Globus pallidus (tissue), 1 donor: ENCODE results near the gene TPK1.

Experiments
- DNase-seq: peaks from one replicate; pipeline ENCODE4 v3.0.0-alpha.2; 2015; ENCODE audit warnings: low spot score

The TPK1 gene

GRCh38 chr7:144528536-144529045 is 307.3 kb downstream of the TPK1 start:
- DNase-seq = no peak

DNA sequence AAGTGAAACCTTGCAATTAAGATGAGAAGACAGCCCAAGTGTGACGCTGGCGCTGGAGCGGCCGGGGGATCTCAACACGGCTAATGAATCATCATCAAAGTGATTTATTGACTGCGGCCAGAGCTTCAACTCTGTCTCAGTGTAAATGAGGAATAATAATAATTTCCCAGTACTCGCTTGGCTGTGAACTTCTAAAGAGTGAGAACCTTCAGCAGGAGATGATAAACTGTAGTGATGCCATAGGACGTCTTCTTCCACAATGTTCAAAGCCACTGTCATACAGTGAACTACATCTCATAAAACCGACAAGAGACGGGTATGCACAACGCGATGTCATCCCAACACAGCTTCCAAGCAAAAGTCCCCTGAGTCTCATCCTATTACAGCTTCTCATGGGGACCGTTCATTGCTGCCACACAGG is 308.8 kb downstream of the TPK1 start:
- no peak for DNase-seq

- no peak for DNase-seq
These were observed 309.9 kb downstream of the TPK1 start for GRCh38 chr7:144525956-144526355.

GRCh38 chr7:144524271-144524670 is 311.6 kb downstream of the TPK1 start:
- DNase-seq = no peak

DNA sequence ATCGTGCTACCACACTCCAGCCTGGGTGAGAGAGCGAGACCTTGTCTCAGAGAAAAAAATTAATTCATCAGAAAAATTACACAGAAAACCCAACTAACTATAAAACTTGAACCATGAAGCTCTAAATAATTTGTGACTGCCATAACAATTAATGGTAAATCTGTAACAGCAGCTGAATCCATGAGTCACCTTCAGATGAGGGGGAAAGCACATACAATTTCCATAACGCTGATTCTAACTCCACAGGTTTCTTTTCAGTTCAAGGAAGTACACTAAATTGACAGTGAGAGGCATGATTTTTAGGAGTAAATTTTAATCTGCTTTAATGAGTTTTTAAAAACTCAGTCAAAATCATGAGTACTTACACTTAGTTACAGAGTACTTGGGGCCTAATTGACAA is 312.2 kb downstream of the TPK1 start:
- DNase-seq = no peak

DNA sequence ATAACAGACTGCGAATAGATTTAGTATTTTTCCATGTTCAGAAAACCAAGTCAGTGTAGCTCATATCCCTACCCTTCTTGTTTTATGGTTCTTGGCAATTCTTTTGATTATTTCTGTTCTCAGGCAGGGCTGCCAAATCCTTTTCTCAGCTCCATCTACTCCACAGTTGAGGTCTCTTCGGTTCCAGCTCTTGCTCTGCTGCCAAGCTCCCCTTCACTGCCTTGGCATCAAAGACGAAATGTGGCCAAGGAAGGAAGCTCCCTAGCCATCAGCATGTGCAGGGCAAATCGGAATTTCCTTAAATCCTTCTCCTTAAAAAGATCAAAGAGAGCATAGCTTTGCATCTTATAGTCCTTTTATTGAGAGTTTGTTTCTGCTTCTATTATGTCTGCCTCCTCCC is 315.9 kb downstream of the TPK1 start:
- peak; percentile 35 for DNase-seq

GRCh38 chr7:144518360-144518759 is 317.5 kb downstream of the TPK1 start:
- DNase-seq = no peak

DNA sequence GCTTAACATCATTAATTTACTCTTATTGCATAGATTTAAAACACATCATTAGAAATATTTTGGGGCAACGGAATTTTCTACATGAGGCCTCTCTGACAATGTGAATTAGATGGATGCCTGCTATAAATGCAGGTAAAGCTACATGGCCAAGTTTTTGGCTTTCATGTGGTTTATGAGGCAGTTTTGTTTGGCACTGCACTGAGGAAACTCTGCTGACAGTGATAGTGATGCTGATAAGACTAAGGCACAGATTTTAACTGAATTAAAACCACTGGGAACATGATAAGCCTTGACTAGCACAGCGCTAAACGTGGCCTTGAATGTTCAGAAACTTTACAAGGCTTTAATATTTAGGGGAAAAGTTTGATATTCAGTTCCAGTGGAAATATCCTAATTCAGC is 318.1 kb downstream of the TPK1 start:
- no peak for DNase-seq

- no peak for DNase-seq
These were observed 318.9 kb downstream of the TPK1 start for GRCh38 chr7:144516729-144517525.

- DNase-seq = peak; percentile 37
These were observed 322.5 kb downstream of the TPK1 start for GRCh38 chr7:144513334-144513733.

- DNase-seq = no peak
These were observed 325.2 kb downstream of the TPK1 start for GRCh38 chr7:144510621-144511020.

- DNase-seq = no peak
These were observed 327.2 kb downstream of the TPK1 start for GRCh38 chr7:144508702-144509101.

GRCh38 chr7:144503215-144503614 is 332.6 kb downstream of the TPK1 start:
- no peak for DNase-seq

GRCh38 chr7:144500225-144500624 is 335.6 kb downstream of the TPK1 start:
- no peak for DNase-seq

DNA sequence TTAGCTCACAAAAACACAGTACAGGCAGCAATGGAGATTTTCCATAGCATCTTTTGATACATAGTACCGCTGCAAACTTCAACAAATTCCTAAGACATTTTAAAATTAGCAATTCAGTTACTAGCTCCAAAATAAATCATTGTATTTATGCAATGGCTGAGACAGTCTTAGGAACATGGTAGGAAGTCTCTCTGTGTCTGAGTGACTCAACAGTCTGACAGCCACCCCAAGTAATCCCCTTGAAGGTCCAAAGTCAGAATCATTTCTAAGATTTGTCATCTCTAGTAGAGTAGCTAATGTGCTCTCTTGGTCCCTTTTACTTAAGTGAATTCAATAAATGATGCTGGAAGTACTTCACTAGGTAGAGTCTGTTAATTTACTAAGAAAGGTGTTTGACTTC is 338.6 kb downstream of the TPK1 start:
- no peak for DNase-seq

DNA sequence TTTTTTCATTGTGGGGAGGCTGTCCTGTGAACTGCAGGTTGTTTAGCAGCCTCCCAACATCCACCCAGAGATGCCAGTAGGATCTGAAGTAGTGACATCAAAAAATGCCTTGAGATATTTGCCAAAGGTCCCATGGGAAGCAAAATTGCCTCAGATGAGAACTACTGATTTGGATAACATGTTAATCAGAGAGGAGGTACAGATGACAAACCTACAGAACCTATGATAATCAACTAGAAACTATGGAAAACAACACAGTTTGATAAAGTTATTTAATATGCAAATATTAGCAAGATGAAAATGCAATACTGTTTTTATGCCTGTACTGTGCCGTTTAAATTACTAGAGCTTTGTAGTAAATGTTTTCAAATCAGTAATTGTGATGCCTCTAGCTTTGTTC is 341.5 kb downstream of the TPK1 start:
- DNase-seq = no peak

- DNase-seq = no peak
These were observed 346.3 kb downstream of the TPK1 start for GRCh38 chr7:144489504-144489903.

- DNase-seq = no peak
These were observed 346.9 kb downstream of the TPK1 start for GRCh38 chr7:144488977-144489376.

GRCh38 chr7:144487901-144488300 is 348.0 kb downstream of the TPK1 start:
- no peak for DNase-seq

GRCh38 chr7:144484445-144484844 is 351.4 kb downstream of the TPK1 start:
- no peak for DNase-seq

GRCh38 chr7:144483189-144483588 is 352.7 kb downstream of the TPK1 start:
- DNase-seq = no peak

DNA sequence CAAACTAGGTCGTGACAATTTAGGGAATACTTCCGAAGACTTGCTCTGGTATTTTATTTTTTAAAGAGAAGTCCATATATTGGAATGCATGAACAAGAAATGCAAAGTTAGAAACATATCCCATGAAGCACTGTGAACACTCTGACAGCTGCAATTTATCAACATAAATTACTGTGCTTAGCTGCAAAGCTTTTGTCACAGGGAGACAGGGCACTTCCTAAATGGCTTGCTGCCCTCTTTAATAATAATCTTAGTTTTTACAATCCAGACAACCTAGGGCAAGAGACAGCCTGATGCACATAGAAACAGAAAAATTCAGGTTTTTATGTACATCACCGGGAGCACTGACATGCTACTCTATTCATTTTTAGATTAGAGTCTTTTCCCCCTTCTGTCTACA is 354.0 kb downstream of the TPK1 start:
- no peak for DNase-seq

GRCh38 chr7:144477348-144477747 is 358.5 kb downstream of the TPK1 start:
- DNase-seq = no peak
